GM08714 (cell line): Measurements from ENCODE around the gene ALK.

Experiments
- H3K4me3 ChIP-seq: fragments of 200-500 bp; sonication (Bioruptor generic); 2 replicates; pipeline ENCODE4 v1.5.1; 2014; ENCODE audit warnings: mild to moderate bottlenecking, low read length, inconsistent platforms
- ZNF274 ChIP-seq: IDR thresholded peaks from 2 replicates; pipeline ENCODE4 v1.6.1; 2012; ENCODE audit warnings: mild to moderate bottlenecking, low read depth, low read length

Gene ALK

DNA sequence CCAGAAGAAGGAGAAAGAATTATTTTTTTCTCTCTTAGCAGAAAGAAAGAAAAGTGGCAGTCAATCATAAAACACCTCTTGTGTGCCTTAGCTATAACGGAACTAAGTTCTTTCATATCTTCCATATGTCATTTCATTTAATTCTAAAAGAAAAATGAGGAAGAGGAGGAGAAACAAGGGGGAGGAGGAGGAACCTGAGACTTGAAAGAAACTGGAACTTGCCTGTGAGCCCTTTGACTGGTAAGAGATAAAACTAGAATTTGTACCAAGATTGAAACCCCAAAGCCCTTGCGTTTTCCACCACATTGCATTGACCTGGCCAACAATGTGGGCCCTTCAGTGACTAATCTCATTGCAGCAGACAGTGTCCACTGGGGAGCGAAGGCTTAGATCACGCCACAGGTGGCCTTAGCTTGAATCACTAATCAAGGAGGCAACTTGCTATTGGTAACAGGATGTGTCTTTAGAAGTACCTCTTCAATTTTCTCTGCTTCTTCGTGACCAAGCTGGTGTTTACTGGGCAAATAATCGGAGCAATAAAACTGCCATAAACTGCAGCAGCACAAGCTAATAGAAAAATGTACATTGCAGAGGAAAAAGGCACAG, 498.2 kb downstream of the ALK start:
- TF ChIP-seq ZNF274, result no peak
- H3K4me3 ChIP-seq, result no peak overlapping the region

DNA sequence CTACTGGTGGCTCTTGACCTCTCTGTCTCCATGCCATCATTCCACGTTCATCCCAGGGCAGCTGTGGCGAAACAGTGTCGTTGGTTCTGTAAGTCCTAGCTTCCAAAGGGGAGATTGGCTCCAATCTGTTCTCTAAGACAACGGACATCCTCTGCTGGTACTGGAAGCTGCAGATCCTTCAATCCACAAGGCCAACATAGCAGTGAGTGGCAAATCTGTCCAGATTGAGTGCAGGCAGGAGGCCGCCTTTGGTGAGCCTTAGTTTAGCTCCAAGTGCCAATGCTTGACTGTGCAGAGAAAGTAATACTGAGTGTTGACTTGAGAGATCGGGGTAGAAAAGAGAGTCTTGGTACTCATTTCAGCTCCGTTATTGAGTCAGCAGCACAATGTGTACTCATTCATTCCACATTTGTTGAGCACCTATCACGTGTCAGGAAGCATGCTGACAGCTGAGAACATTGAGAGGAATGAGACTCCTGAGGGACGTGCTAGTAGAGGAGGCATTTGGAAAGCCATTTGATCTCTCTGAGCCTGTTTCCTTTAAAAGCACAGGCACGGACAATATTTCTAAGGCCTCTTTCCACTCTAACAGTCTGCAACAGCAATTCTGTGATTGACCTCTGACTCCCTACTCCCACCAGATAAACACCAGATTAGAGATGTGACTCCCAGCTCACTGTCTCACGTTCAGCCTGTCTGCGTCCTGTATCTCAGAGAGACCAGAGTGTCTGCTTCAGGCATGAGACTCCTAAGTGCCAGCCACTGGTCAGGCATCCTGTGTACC, 500.2 kb downstream of the ALK start:
- TF ChIP-seq ZNF274, result no peak
- no peak overlapping the region for H3K4me3 ChIP-seq

DNA sequence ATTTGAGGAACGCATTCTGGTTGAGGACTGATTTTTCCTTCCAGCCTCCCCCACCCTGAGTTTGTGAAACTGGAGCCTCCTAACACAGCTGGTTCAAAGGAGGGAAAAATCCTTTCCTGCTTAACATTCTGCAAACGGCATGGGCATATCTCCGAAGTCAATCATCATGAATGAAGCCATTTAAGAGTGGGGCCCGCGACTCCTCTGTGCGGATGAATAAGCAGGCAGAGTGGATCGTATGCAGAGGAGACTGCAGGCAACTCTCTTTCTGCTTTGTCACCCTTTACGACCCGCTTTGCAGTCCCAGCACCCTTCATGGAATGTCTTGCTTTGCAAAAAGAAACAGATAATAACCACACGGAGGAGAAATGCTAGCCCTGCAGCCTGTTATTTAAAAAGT, 500.9 kb downstream of the ALK start:
- TF ChIP-seq ZNF274, result no peak
- H3K4me3 ChIP-seq, result no peak overlapping the region

DNA sequence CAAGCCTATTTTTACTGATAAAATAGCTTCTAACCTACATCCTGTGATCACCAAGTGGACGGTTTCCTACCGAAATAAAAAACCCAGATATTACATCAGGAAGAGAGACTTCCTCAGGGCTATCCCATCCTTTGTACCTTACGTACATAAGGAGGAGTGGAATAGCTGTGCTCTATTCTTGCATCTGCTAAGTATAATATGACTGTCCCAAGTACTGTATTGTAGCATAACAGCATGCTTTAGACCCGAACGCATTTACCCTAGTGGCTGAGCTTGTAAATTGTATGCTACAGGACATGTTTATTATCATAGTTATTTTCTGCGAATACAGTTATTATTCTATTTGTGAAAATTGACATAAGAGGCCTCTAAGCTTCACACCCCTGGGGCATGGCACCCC, 503.8 kb downstream of the ALK start:
- no peak overlapping the region for H3K4me3 ChIP-seq
- no peak for TF ChIP-seq ZNF274

GRCh38 chr2:29412197-29412925, 509.0 kb downstream of the ALK start:
- no peak for TF ChIP-seq ZNF274
- H3K4me3 ChIP-seq, result no peak overlapping the region

DNA sequence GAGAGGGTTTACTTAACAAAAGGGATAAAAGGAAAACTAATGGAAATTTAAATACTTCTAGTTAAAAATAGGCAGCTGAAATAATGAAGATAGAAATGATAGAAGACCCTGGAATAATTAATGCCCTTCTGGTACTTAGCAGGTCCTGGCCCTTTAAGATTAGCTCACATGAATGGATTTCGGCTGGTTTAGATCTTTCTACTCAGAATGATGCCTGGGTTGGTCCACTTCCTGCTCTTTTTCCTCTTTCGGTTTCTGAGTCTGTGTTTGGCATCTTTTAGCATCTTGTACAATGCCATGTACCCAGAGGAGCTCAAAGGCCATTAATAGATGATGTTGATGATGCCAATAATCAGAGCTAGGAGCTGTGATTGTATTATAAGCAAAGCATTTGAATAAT, 515.7 kb downstream of the ALK start:
- no peak for TF ChIP-seq ZNF274
- H3K4me3 ChIP-seq, result no peak overlapping the region

- TF ChIP-seq ZNF274, result no peak
These were observed 516.1 kb downstream of the ALK start for GRCh38 chr2:29405266-29405665.

DNA sequence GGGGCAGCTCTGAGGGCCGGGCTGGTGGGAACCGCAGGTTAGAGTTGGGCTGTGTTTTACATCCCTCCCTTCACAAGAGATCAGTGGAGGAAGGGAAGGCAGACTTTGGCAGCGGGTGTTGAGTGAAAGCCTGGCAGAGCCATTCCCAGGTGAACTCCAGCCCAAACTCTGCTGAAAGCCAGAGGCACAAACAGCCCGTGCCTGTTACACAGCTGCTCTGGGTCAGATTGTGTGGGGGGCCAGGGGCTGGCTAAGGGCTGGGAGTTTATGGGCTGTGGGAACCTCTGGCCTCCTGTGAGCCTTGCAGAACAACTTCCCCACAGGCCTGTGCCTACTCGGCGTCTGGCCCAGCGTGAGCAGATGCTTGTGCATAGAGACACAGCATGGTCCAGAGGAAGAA, 519.4 kb downstream of the ALK start:
- TF ChIP-seq ZNF274, result no peak
- no peak overlapping the region for H3K4me3 ChIP-seq

More at GRCh38 chr2:29405266-29405665, 516.1 kb downstream of the ALK start:
- H3K4me3 ChIP-seq, result no peak overlapping the region

DNA sequence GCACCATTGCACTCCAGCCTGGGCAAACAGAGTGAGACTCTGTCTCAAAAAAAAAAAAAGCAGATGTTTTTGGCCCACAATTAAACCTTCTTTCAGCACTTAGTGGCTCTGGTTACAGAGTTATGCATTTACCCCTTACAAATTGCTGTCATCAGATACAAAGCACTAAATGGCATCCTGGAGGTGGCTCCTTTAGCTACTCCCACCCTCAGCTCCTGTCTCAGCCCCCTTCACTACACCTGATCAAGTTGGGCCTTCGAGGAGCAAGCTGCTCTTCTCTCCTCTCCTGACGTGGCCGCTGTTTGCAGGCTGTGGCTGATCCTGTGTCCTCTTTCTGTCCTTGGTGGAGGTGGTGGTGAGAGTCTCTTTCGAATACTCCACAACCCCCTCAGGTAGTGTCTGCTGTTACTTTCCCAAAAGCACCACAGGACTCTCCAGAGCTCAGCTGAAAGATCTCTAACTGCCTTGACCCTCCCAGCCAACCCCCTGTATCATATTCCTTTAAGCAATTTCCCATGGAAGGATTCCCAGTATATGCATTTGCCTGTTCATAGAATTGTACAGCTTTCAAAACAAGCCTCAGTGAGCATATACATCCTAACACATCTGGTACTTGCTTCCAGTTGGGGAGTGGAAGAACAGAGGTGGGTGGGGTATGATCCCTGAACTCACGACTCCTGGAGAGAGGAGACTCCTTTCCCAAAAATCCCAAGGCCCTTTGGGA, 520.3 kb downstream of the ALK start:
- TF ChIP-seq ZNF274, result no peak
- H3K4me3 ChIP-seq, result no peak overlapping the region

- TF ChIP-seq ZNF274, result no peak
- H3K4me3 ChIP-seq, result no peak overlapping the region
These were observed 522.8 kb downstream of the ALK start for GRCh38 chr2:29398384-29399237.

GRCh38 chr2:29397713-29398112, 523.7 kb downstream of the ALK start:
- no peak for TF ChIP-seq ZNF274
- H3K4me3 ChIP-seq, result no peak overlapping the region

DNA sequence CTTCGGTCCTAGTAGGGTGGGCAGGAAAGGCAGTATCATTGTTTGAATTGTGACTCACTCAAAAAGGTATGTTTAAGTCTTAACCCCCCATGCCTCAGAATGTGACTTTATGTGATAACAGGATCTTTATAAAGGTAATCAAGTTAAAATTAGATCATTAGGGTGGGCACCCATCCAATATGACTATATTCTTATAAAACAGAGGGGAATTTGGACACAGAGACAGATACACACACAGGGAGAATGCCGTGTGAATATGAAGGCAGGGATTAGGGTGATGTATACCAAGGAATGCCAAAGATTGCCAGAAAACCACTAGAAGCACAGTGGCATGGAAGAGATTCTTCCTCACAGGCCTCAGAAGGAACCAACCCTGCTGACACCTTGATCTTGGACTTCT, 524.3 kb downstream of the ALK start:
- H3K4me3 ChIP-seq, result no peak overlapping the region
- TF ChIP-seq ZNF274, result no peak

GRCh38 chr2:29394981-29395350, 526.4 kb downstream of the ALK start:
- no peak for TF ChIP-seq ZNF274
- H3K4me3 ChIP-seq, result no peak overlapping the region

GRCh38 chr2:29394311-29394980, 526.9 kb downstream of the ALK start:
- no peak for TF ChIP-seq ZNF274
- no peak overlapping the region for H3K4me3 ChIP-seq
